ENCODE results near the gene PNMA8B. TPM values are rescaled to one million over a fixed set of nuclear protein-coding genes. Genes with fewer than 3 reads are reported as not detected.

PNMA8B gene
- total RNA-seq, 3 donors from 2014 or later: 0.05 to 0.11 (median 0.08) TPM

GRCh38 chr19:46442808-46443450 is 52.7 kb downstream of the PNMA8B start:
- ATAC-seq (no peak), DNase-seq (no peak)
- Mint-ChIP-seq H3K9me3 (no peaks in the 10 kb centered on the region), H3K36me3 (ENCODE audit: insufficient read depth) (no peaks in the 10 kb centered on the region), H3K27me3 (ENCODE audit: low read depth) (peaks cover 7% of the 10 kb centered on the region), H3K4me1 (ENCODE audit: low read depth) (peaks cover 4% of the 10 kb centered on the region), H3K4me3 (no peak overlapping the region)

- H3K27me3 Mint-ChIP-seq (ENCODE audit: low read depth): peaks cover 7% of the 10 kb centered on the region
- H3K4me1 Mint-ChIP-seq (ENCODE audit: low read depth): peaks cover 4% of the 10 kb centered on the region
- no peak for ATAC-seq
- H3K4me3 Mint-ChIP-seq: no peak overlapping the region
- no peak for DNase-seq
- no peaks in the 10 kb centered on the region for H3K36me3 Mint-ChIP-seq (ENCODE audit: insufficient read depth)
- no peaks in the 10 kb centered on the region for H3K9me3 Mint-ChIP-seq
Observed at GRCh38 chr19:46441866-46442265, 53.8 kb downstream of the PNMA8B start.

Other genes with a start within 250 kb of the PNMA8B start
- gene HIF3A, start 198.8 kb downstream of the PNMA8B start, total RNA-seq: under 1 TPM in 1 of 3 donors, not detected in 2; 0.54 TPM
- 100 to 1,000 TPM; 149 to 154 (median 154) TPM for gene PPP5C, start 148.8 kb downstream of the PNMA8B start, total RNA-seq
- gene CCDC8, start 82.3 kb downstream of the PNMA8B start, total RNA-seq: under 1 TPM in 2 of 3 donors, not detected in 1; 0.05 to 0.08 TPM
- not detected for gene PNMA8C, start 66.9 kb downstream of the PNMA8B start, total RNA-seq
- under 1 TPM in 1 of 3 donors, not detected in 2; 0.41 TPM for gene PNMA8A, start 24.3 kb downstream of the PNMA8B start, total RNA-seq
- 100 to 1,000 TPM; 237 to 257 (median 239) TPM for gene CALM3, start 105.5 kb upstream of the PNMA8B start, total RNA-seq
- gene PTGIR, start 129.2 kb upstream of the PNMA8B start, total RNA-seq: 1 to 10 TPM; 2.2 to 5.8 (median 4.3) TPM
- 1 to 10 TPM; 1.5 to 2.6 (median 2.4) TPM for gene GNG8, start 140.3 kb upstream of the PNMA8B start, total RNA-seq
- under 1 TPM; 0.50 to 0.71 (median 0.63) TPM for gene DACT3, start 165.3 kb upstream of the PNMA8B start, total RNA-seq
- 10 to 100 TPM; 45.3 to 59.8 (median 58.1) TPM for gene PRKD2, start 221.2 kb upstream of the PNMA8B start, total RNA-seq

Data from activated T-cell treated with anti-CD3 and anti-CD28 coated beads, Interleukin-2, amount 50 U/mL, for 4 hours (primary cell).